ENCODE data around the gene OR52L1.

- TF ChIP-seq YY1 (IDR thresholded peaks at IDR 0.05; ENCODE audit: low read depth, low read length) (no peak), NRF1 (conservative IDR thresholded peaks at IDR 0.05; ENCODE audit: low read depth, low read length) (no peak)
These were observed 20.1 kb upstream of the OR52L1 start, which contains the start of gene OR56A4 for GRCh38 chr11:6006846-6007245.
